CD4-positive, alpha-beta T cell treated with Interleukin-1 beta for 1 hour (primary cell): ENCODE measurements around the gene MBD4.

ENCODE experiments used
- DNase-seq, 2 donors: peaks; one replicate each; pipeline ENCODE4 v3.0.0-alpha.2; 2020 to 2022

The MBD4 gene

GRCh38 chr3:129462361-129462968 lies 22.7 kb upstream of the MBD4 start:
- DNase-seq, result no peak

- no peak for DNase-seq
These were observed 21.9 kb upstream of the MBD4 start for GRCh38 chr3:129461461-129462146.

- no peak for DNase-seq
These were observed 21.3 kb upstream of the MBD4 start for GRCh38 chr3:129461022-129461421.

- DNase-seq, result no peak
These were observed 20.8 kb upstream of the MBD4 start for GRCh38 chr3:129460572-129460971.

GRCh38 chr3:129460155-129460554 lies 20.4 kb upstream of the MBD4 start:
- DNase-seq, result no peak

- DNase-seq, result no peak
These were observed 14.0 kb upstream of the MBD4 start for GRCh38 chr3:129453732-129454131.

GRCh38 chr3:129449279-129450115 lies 9.7 kb upstream of the MBD4 start:
- DNase-seq, result no peak

- DNase-seq, result no peak
These were observed 8.6 kb upstream of the MBD4 start for GRCh38 chr3:129448186-129448895.

GRCh38 chr3:129446926-129447325 lies 7.2 kb upstream of the MBD4 start:
- DNase-seq, result no peak

GRCh38 chr3:129445471-129445870 lies 5.7 kb upstream of the MBD4 start:
- DNase-seq, result no peak

- DNase-seq, result no peak
These were observed 3.2 kb upstream of the MBD4 start for GRCh38 chr3:129442947-129443346.

- no peak for DNase-seq
These were observed 2.7 kb upstream of the MBD4 start for GRCh38 chr3:129442486-129442885.

- no peak for DNase-seq
These were observed 2.0 kb upstream of the MBD4 start for GRCh38 chr3:129441782-129442181.

GRCh38 chr3:129441215-129441614 lies 1.5 kb upstream of the MBD4 start:
- peak in 1 of 2 donors; percentile 39 for DNase-seq

- DNase-seq, result no peak
These were observed 956 bp upstream of the MBD4 start for GRCh38 chr3:129440618-129441190.

- peak; percentile 36 to 46 for DNase-seq
These were observed 427 bp downstream of the MBD4 start for GRCh38 chr3:129439226-129439816.

- no peak for DNase-seq
These were observed 4.4 kb downstream of the MBD4 start for GRCh38 chr3:129435367-129435766.

- no peak for DNase-seq
These were observed 5.6 kb downstream of the MBD4 start for GRCh38 chr3:129434140-129434539.

GRCh38 chr3:129433565-129433964 lies 6.2 kb downstream of the MBD4 start:
- no peak for DNase-seq

- DNase-seq, result no peak
These were observed 7.1 kb downstream of the MBD4 start for GRCh38 chr3:129432671-129433070.

GRCh38 chr3:129432036-129432435 lies 7.7 kb downstream of the MBD4 start:
- no peak for DNase-seq

GRCh38 chr3:129429602-129430001 lies 10.1 kb downstream of the MBD4 start:
- no peak for DNase-seq

GRCh38 chr3:129429080-129429451 lies 10.7 kb downstream of the MBD4 start:
- no peak for DNase-seq
